WTC11 (cell line): ENCODE measurements around the gene APOBEC3B.

Experiments used
- CREM ChIP-seq: sonication (generic); formaldehyde crosslinking; IDR thresholded peaks from 2 replicates; pipeline ENCODE4 v1.8.1; 2022; ENCODE audit warnings: mild to moderate bottlenecking, missing genetic modification reagents, moderate library complexity
- CTCF ChIP-seq: fragments of 200-600 bp; IDR thresholded peaks from 2 replicates; pipeline ENCODE4 v1.8.0; 2022; ENCODE audit warnings: antibody characterized with exemption
- E2F1 ChIP-seq: sonication (generic); formaldehyde crosslinking; IDR thresholded peaks from 2 replicates; pipeline ENCODE4 v1.8.0; 2022; ENCODE audit warnings: mild to moderate bottlenecking, missing genetic modification reagents
- HMGXB4 ChIP-seq: sonication (generic); formaldehyde crosslinking; IDR thresholded peaks from 2 replicates; pipeline ENCODE4 v1.8.1; 2023; ENCODE audit warnings: mild to moderate bottlenecking, moderate library complexity, missing genetic modification reagents
- JUN ChIP-seq: sonication (generic); formaldehyde crosslinking; IDR thresholded peaks from 2 replicates; pipeline ENCODE4 v1.8.0; 2023; ENCODE audit warnings: mild to moderate bottlenecking, missing genetic modification reagents
- NR3C1 ChIP-seq: sonication (generic); formaldehyde crosslinking; conservative IDR thresholded peaks from 2 replicates; pipeline ENCODE4 v1.8.1; 2023; ENCODE audit warnings: low read depth, mild to moderate bottlenecking, missing genetic modification reagents
- PRDM15 ChIP-seq: sonication (generic); formaldehyde crosslinking; IDR thresholded peaks from 2 replicates; pipeline ENCODE4 v1.8.0; 2022; ENCODE audit warnings: missing genetic modification reagents
- USF1 ChIP-seq: sonication (generic); formaldehyde crosslinking; IDR thresholded peaks from 2 replicates; pipeline ENCODE4 v1.8.0; 2022; ENCODE audit warnings: mild to moderate bottlenecking, missing genetic modification reagents
- USF2 ChIP-seq: sonication (generic); formaldehyde crosslinking; IDR thresholded peaks from 2 replicates; pipeline ENCODE4 v1.8.1; 2023; ENCODE audit warnings: mild to moderate bottlenecking, missing genetic modification reagents, moderate library complexity
- ZNF232 ChIP-seq: sonication (generic); formaldehyde crosslinking; IDR thresholded peaks from 2 replicates; pipeline ENCODE4 v1.8.0; 2022; ENCODE audit warnings: mild to moderate bottlenecking, missing genetic modification reagents

- TF ChIP-seq CTCF = no peak
- TF ChIP-seq USF2 (CRISPR knock-in tag) = no peak
- TF ChIP-seq HMGXB4 = no peak
- TF ChIP-seq E2F1 = no peak
- TF ChIP-seq CREM (CRISPR knock-in tag) = no peak
- no peak for TF ChIP-seq NR3C1 (CRISPR knock-in tag)
- no peak for TF ChIP-seq JUN
- TF ChIP-seq PRDM15 = no peak
- no peak for TF ChIP-seq USF1 (CRISPR knock-in tag)
- no peak for TF ChIP-seq ZNF232
Observed at GRCh38 chr22:39030705-39031104, 48.6 kb downstream of the APOBEC3B start.
